CD4-positive, alpha-beta T cell treated with Interleukin-15 for 4 hours (primary cell): ENCODE measurements around the gene DUSP6.
"Not testable (repeated sequence)": the region's sequence is repeated elsewhere in the genome, so short reads cannot be mapped to it uniquely, and the experiment has no call there.

Source experiments
- DNase-seq: peaks from one replicate; pipeline ENCODE4 v3.0.0-alpha.2; 2020; ENCODE audit warnings: low spot score

The DUSP6 gene

GRCh38 chr12:89351489-89352241, 636 bp downstream of the DUSP6 start:
- no peak for DNase-seq

DNA sequence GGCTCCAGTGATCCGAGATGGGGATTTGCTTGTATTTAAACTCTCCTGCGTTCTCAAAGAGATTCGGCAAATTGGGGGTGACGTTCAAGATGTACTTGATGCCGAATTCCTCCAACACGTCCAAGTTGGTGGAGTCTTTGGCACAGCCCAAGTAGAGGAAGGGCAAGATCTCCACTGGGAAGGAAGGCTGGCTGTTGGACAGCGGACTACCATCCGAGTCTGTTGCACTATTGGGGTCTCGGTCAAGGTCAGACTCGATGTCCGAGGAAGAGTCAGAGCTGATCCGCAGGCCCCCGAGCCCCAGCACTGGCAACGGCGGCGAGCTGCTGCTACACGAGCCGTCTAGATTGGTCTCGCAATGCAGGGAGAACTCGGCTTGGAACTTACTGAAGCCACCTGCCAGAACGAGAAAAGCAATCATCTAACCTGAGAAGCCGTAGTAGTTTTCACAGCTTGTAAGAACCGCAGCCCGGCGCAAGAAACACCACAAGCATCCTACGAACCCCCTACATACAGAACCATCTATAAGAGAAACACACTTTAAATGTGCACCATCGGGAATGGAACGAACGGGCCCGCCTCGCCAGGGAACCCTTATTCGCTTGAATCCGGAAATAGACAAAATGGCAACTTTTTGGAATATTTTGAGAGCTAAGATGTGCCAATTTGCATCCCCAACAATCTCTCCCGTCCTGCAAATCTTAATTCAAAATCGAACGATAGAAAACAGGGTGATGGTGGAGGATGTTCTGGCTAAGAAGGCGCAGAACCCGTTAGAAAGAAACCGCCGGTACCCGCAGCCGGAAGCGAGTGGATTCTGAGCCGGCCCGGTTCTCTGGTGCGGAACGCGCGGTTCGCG, 1.4 kb downstream of the DUSP6 start:
- DNase-seq: no peak

GRCh38 chr12:89350260-89350629, 2.1 kb downstream of the DUSP6 start:
- DNase-seq: no peak

GRCh38 chr12:89349814-89350213, 2.5 kb downstream of the DUSP6 start:
- DNase-seq: no peak

- DNase-seq: no peak
Measured at GRCh38 chr12:89348894-89349699, 3.2 kb downstream of the DUSP6 start.

DNA sequence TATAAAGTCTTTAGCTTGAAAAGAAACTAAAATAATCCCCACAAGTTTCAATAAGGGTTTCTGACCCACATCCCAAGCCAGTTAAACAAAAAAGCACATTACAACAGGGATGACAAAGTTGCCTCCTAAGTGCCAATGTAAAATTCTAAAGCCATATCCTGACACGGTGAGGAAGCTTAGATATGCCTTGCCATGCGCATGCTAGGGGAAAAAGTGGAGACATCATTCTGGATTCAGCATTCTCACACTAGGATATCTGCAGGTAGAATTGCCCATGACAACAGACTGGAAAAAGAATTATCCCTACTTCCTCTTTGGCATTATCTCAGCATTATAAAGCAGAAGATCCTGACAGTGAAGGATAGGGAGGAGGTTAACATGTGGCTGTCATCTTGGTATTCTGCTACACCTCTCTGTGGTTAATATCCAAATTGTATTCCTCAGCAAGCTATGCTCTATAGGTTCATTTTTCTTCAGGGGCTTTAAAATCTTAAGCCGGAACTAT, 4.9 kb downstream of the DUSP6 start:
- no peak for DNase-seq

GRCh38 chr12:89346741-89347324, 5.5 kb downstream of the DUSP6 start:
- no peak for DNase-seq

DNA sequence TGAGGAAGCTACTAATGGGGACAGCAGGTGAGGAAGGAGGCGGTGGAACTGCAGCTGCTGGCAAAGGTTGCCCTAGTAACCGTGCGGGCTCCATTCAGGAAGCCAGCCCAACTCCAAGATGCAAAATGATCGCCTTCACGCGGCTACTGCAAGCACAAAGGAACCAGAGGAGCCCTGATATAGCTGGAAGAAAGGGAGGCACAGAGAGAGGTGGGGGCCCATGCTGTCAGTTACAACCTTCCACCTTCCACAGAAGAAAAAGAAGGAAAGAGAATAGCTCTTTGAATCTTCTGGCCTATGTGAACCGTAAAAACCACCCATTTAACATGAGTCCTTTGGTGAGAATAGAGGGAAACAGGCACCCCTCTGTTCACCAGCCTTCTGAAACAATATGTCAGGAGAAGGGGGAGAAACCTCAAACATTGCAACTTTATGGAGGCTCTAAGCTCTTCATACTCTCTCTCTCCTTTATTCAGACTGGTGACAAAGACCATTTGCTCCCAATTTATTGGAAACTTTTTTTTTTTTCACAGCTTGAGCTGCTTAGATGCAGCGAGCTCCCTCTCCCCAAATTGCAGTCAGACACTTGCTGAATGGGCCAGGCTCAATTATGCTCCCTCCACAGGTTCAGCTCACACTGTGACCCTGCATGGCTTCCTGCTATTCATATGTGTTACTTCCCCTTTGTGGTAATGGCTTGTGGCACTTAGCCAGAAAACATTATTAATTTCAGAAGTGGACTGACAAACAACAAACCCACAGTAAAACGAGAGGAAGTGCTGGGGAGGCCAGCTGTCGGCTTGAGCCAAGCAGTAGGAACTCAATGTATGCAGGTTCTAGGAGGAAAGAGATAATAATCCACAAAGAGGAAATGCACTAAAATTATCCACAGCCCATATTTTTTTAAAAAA, 6.2 kb downstream of the DUSP6 start:
- DNase-seq: peak; percentile 64

DNA sequence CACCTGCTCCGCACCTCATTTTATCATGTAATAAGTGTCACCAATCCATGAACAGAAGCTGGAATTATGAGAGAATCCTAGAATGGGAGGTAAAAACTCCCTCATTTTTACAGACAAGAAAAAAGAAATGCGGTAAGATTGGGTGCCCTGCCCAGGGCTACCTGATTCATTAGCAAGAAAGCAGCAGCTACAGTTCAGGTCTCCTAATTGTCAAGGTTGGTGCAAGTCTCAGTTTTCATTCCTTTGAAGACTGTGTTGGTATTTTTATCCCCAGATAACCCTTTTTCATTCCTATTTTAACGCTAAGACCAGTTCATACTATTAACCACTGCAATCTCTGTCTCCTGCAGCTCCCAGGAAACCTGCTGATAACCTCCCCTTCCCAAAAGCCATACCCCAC, 6.9 kb downstream of the DUSP6 start:
- no peak for DNase-seq

GRCh38 chr12:89344862-89345202, 7.5 kb downstream of the DUSP6 start:
- no peak for DNase-seq

DNA sequence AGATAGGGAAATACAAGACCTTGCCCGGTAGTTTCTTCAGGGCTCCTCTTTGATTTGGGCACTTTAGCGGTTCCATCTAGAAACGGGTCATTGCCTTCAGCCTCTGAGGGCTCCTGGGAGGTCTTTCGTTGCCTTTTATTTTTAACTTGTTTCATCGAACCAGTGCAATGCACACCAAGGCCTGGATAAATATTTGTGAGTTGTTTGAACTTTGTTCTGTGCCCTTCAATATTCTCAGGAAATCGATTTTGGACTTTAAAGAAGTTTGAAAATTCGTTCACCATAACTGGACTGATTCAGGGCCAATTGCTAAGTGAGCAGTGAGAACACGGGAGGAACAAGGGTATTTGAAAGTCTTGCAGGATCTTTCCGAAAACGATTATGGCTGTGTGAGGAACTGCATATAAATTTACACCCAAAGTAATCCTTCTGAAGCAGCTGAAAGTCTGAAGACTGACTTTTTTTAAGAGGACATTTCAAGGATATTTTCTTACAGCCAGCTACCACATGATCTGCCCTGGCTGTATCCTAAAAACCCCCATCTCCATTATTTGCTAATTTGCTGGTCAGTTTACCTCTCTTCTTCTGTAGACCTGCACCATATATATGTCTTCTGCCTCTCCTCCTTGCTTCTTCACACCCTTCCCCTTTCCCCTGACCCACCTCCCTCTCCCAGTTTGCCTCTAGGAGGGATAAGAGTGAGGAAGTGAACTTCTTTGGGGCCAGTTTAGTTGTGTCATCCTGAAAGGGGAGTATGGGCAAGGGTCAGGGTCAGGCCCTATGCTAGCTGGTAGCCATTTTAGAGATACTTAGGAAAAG, 8.0 kb downstream of the DUSP6 start:
- DNase-seq: no peak

- no peak for DNase-seq
Measured at GRCh38 chr12:89343127-89343526, 9.2 kb downstream of the DUSP6 start.

GRCh38 chr12:89340861-89341260, 11.4 kb downstream of the DUSP6 start:
- no peak for DNase-seq

DNA sequence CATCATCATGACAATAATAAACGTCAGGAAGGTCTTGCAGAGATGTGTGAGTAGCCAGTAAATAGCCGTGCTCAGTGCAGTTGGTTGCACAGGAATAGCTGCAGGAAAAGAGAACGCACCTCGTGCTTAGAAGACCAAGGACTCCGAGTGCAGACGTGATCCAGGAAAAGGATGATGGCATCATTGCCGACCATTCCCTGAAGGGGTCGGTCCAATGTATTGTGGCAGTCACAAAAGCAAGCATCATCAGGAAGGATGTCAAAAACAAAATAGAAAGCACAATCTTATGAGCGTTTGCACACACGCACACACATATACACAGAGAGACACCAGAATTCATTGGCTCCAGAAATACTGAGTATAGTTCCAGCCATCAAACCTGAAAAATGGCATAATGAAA, 12.8 kb downstream of the DUSP6 start:
- DNase-seq: no peak

GRCh38 chr12:89337136-89337535, 15.2 kb downstream of the DUSP6 start:
- not testable (repeated sequence) for DNase-seq

GRCh38 chr12:89335452-89336244, 16.7 kb downstream of the DUSP6 start:
- no peak for DNase-seq

GRCh38 chr12:89334548-89335169, 17.6 kb downstream of the DUSP6 start:
- no peak for DNase-seq

- DNase-seq: peak; percentile 12
Measured at GRCh38 chr12:89333564-89334252, 18.6 kb downstream of the DUSP6 start.
